ENCODE measurements around the gene GNB1.

- TF ChIP-seq GATA2 (IDR thresholded peaks at IDR 0.05; ENCODE audit: low read depth, low read length) = no peak
- no peak for TF ChIP-seq GATA3 (IDR thresholded peaks at IDR 0.05; ENCODE audit: low read depth, low read length)
Observed at GRCh38 chr1:1841575-1841995, 49.3 kb downstream of the GNB1 start.
